HEK293 (cell line): ENCODE measurements around the gene CFAP97D2.
"Not testable (repeated sequence)": the region's sequence is repeated elsewhere in the genome, so short reads cannot be mapped to it uniquely, and the experiment has no call there.

Experiments used
- CTCF ChIA-PET: fragments of 350-600 bp; formaldehyde crosslinking; extraction: SDS; loops from one replicate; lab custom pipeline; 2021; ENCODE audit warnings: antibody characterized with exemption; lab: Yijun Ruan, JAX
- POLR2A ChIA-PET: fragments of 300-600 bp; formaldehyde crosslinking; extraction: SDS; loops from one replicate; lab custom pipeline; 2020; ENCODE audit warnings: antibody characterized with exemption, inconsistent platforms; lab: Yijun Ruan, JAX
- H3K27ac ChIP-seq: fragments of 200-500 bp; sonication (Bioruptor generic); 2 replicates; pipeline ENCODE4 v1.5.1; 2014; ENCODE audit warnings: low read depth, low read length, control low read depth, inconsistent platforms; ENCODE audit errors: extremely low read depth
- H3K36me3 ChIP-seq, 2 experiments: fragments of 200-500 bp in 1 of 2; sonication (Bioruptor generic) in 1 of 2; 1 replicate in 1 of 2; 2 replicates in 1 of 2; pipeline ENCODE4 v1.5.1; 2014 to 2017; ENCODE audit warnings: inconsistent platforms in 2 of 2, low read length in 2 of 2; ENCODE audit not compliant: control insufficient read depth in 2 of 2, insufficient read depth in 1 of 2
- H3K4me1 ChIP-seq: fragments of 200-500 bp; sonication (Bioruptor generic); 2 replicates; pipeline ENCODE4 v1.5.1; 2014; ENCODE audit warnings: mild to moderate bottlenecking, low read length, inconsistent platforms; ENCODE audit not compliant: control insufficient read depth, insufficient read depth
- H3K4me3 ChIP-seq: 2 replicates; pipeline ENCODE4 v1.5.1; 2011; ENCODE audit warnings: low read depth, mild to moderate bottlenecking, control low read depth, low read length, moderate library complexity
- H3K9me3 ChIP-seq: fragments of 200-500 bp; sonication (Bioruptor generic); 2 replicates; pipeline ENCODE4 v1.5.1; 2014; ENCODE audit warnings: low read depth, low read length, inconsistent platforms; ENCODE audit not compliant: control insufficient read depth, insufficient read depth
- HOXA7 ChIP-seq: sonication (generic); formaldehyde crosslinking; IDR thresholded peaks from 2 replicates; pipeline ENCODE4 v1.8.1; 2022; ENCODE audit warnings: missing genetic modification reagents, borderline replicate concordance
- KLF8 ChIP-seq: fragments of 450-650 bp; formaldehyde crosslinking; IDR thresholded peaks from 2 replicates; pipeline ENCODE4 v1.5.1; 2016; ENCODE audit warnings: missing biosample characterization, missing genetic modification characterization
- OSR2 ChIP-seq: fragments of 450-650 bp; formaldehyde crosslinking; IDR thresholded peaks from 2 replicates; pipeline ENCODE4 v1.5.1; 2016; ENCODE audit warnings: missing biosample characterization, missing genetic modification characterization
- ZNF138 ChIP-seq: fragments of 450-650 bp; formaldehyde crosslinking; IDR thresholded peaks from 2 replicates; pipeline ENCODE4 v1.5.1; 2016; ENCODE audit warnings: missing biosample characterization, missing genetic modification characterization, borderline replicate concordance
- ZNF202 ChIP-seq: fragments of 450-650 bp; formaldehyde crosslinking; IDR thresholded peaks from 2 replicates; pipeline ENCODE4 v1.5.1; 2016; ENCODE audit warnings: missing biosample characterization, missing genetic modification characterization, borderline replicate concordance
- ZNF324 ChIP-seq: fragments of 450-650 bp; formaldehyde crosslinking; IDR thresholded peaks from 2 replicates; pipeline ENCODE4 v1.5.1; 2016; ENCODE audit warnings: missing biosample characterization, missing genetic modification characterization
- ZNF341 ChIP-seq: fragments of 450-650 bp; formaldehyde crosslinking; IDR thresholded peaks from 2 replicates; pipeline ENCODE4; 2016; ENCODE audit warnings: low read depth, missing biosample characterization, missing genetic modification characterization
- ZNF404 ChIP-seq: fragments of 450-650 bp; formaldehyde crosslinking; IDR thresholded peaks from 2 replicates; pipeline ENCODE4 v1.5.1; 2017; ENCODE audit warnings: missing biosample characterization, missing genetic modification characterization
- ZNF529 ChIP-seq: fragments of 450-650 bp; formaldehyde crosslinking; IDR thresholded peaks from 2 replicates; pipeline ENCODE4 v1.5.1; 2017; ENCODE audit warnings: missing genetic modification characterization, missing biosample characterization; ENCODE audit not compliant: insufficient replicate concordance
- ZNF747 ChIP-seq: fragments of 450-650 bp; formaldehyde crosslinking; IDR thresholded peaks from 2 replicates; pipeline ENCODE4 v1.5.1; 2016; ENCODE audit warnings: missing biosample characterization, missing genetic modification characterization
- TF ChIP-seq, protein P1 (sequence below): fragments of 450-650 bp; formaldehyde crosslinking; IDR thresholded peaks from 2 replicates; pipeline ENCODE4 v1.5.1; 2017; ENCODE audit warnings: missing biosample characterization, missing genetic modification characterization
- TF ChIP-seq, protein P2 (sequence below): fragments of 450-650 bp; formaldehyde crosslinking; IDR thresholded peaks from 2 replicates; pipeline ENCODE4 v1.5.1; 2016; ENCODE audit warnings: missing biosample characterization, missing genetic modification characterization
- TF ChIP-seq, protein P3 (sequence below): fragments of 450-650 bp; formaldehyde crosslinking; conservative IDR thresholded peaks from 2 replicates; pipeline ENCODE4 v1.5.1; 2016; ENCODE audit warnings: low read depth, missing biosample characterization, missing genetic modification characterization
- TF ChIP-seq, protein P4 (sequence below): fragments of 450-650 bp; formaldehyde crosslinking; IDR thresholded peaks from 2 replicates; pipeline ENCODE4 v1.5.1; 2017; ENCODE audit warnings: missing biosample characterization, missing genetic modification characterization
- TF ChIP-seq, protein P5 (sequence below): fragments of 450-650 bp; formaldehyde crosslinking; IDR thresholded peaks from 2 replicates; pipeline ENCODE4; 2016; ENCODE audit warnings: missing biosample characterization, missing genetic modification characterization

Gene CFAP97D2

DNA sequence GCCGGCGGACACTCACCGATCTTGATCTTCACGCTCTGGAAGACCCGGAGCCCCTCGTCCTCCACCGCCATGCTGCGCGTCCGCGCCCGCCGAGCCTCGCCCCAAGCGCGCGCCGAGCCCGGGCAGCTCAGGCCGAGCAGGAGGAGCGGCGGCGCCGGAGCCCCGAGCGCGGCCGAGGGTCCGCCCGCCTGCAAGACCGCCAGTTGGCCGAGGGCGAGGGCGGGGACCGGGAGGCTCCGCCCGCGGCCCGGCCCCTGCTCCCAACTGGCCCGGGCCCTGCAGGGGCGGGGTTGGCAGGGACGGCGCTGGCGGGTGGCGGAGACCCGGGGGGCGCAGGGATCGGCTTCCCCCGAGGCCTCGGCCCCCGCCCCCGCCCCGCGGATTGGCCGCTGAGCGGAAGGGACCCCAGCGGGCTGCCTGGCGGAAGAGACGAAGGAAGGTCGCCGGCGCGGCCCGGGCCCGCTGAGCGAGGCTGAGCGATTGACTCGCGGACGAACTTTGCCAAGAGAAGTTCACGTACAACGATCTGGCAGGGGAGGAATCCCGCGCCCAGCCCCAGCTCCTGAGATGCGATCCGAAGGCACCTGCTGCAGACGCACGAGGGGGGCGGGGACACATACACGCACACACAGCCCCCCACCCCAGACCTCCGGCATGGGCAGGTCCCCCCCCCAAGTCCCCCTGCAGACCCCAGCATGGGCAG lies 46.5 kb upstream of the CFAP97D2 start, which contains the start of gene RASA3 (continued):
- TF ChIP-seq, protein P1, sequence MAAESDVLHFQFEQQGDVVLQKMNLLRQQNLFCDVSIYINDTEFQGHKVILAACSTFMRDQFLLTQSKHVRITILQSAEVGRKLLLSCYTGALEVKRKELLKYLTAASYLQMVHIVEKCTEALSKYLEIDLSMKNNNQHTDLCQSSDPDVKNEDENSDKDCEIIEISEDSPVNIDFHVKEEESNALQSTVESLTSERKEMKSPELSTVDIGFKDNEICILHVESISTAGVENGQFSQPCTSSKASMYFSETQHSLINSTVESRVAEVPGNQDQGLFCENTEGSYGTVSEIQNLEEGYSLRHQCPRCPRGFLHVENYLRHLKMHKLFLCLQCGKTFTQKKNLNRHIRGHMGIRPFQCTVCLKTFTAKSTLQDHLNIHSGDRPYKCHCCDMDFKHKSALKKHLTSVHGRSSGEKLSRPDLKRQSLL (tag by site-specific recombination) = peak; percentile 18; the same call in 1 of the 2 replicates
- TF ChIP-seq, all 188 proteins: peak for 8

DNA sequence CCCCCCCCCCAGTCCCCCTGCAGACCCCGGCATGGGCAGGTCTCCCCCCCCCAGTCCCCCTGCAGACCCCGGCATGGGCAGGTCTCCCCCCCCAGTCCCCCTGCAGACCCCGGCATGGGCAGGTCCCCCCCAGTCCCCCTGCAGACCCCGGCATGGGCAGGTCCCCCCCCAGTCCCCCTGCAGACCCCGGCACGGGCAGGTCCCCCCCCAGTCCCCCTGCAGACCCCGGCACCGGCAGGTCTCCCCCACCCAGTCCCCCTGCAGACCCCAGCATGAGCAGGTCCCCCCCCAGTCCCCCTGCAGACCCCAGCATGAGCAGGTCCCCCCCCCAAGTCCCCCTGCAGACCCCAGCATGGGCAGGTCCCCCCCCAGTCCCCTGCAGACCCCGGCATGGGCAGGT lies 45.9 kb upstream of the CFAP97D2 start:
- H3K4me3 ChIP-seq, H3K27ac ChIP-seq, H3K36me3 ChIP-seq, H3K4me1 ChIP-seq, H3K9me3 ChIP-seq, POLR2A ChIA-PET, CTCF ChIA-PET: not testable (repeated sequence)

DNA sequence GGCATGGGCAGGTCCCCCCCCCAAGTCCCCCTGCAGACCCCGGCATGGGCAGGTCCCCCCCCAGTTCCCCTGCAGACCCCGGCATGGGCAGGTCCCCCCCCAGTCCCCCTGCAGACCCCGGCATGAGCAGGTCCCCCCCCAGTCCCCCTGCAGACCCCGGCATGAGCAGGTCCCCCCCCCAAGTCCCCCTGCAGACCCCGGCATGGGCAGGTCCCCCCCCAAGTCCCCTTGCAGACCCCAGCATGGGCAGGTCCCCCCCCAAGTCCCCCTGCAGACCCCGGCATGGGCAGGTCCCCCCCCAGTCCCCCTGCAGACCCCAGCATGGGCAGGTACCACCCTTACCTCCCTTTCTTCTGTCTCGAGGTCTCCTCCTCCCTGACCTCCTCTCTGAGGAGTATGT lies 45.5 kb upstream of the CFAP97D2 start:
- H3K9me3 ChIP-seq, POLR2A ChIA-PET, H3K36me3 ChIP-seq, H3K4me3 ChIP-seq, H3K4me1 ChIP-seq, CTCF ChIA-PET, H3K27ac ChIP-seq: not testable (repeated sequence)

DNA sequence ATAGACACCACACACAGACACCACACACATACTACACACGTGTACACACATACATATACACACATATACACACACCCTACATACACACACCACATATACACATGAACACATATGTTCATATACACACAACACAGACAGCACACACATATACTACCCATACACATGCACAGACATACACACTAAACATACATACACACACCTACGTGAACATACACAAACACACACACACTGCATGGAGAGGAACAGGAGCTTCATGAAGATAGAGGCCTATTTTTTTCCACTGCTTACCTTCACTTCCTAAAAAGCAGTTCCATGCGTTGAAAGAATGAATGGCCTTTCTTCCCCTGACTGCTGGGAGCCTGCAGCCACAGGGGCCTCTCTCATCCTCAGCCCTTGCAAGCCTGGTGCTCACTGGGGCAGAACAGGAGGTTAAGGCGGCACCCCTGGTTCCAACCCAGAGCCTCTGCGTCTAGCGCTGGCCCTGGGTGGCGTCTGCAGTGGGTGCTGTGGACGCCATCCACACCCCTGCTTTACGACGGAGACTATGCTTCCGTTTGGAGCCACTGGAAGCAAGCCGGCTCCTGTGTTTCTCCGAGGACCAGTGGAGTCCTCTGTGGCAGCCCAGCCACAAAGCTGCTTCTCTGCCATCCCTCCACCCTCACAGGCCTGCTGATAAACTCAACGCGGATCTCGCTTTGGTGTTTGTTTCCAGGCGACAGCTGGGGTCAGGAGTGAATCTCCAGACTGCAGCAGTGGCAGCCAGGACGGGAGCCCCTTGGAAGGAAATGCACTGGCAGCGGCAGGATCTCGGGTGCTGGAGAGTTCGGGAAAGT lies 44.7 kb upstream of the CFAP97D2 start:
- Histone ChIP-seq H3K36me3 (no peaks in the 10 kb centered on the region), H3K4me1 (no peaks in the 10 kb centered on the region), H3K9me3 (no peaks in the 10 kb centered on the region), H3K27ac (no peak overlapping the region), H3K4me3 (no peak overlapping the region)
- POLR2A ChIA-PET = no interaction called here
- CTCF ChIA-PET = no interaction called here
- no peak for TF ChIP-seq ZNF324 (tag by site-specific recombination)
- no peak for TF ChIP-seq ZNF202 (tag by site-specific recombination)
- TF ChIP-seq, protein P2, sequence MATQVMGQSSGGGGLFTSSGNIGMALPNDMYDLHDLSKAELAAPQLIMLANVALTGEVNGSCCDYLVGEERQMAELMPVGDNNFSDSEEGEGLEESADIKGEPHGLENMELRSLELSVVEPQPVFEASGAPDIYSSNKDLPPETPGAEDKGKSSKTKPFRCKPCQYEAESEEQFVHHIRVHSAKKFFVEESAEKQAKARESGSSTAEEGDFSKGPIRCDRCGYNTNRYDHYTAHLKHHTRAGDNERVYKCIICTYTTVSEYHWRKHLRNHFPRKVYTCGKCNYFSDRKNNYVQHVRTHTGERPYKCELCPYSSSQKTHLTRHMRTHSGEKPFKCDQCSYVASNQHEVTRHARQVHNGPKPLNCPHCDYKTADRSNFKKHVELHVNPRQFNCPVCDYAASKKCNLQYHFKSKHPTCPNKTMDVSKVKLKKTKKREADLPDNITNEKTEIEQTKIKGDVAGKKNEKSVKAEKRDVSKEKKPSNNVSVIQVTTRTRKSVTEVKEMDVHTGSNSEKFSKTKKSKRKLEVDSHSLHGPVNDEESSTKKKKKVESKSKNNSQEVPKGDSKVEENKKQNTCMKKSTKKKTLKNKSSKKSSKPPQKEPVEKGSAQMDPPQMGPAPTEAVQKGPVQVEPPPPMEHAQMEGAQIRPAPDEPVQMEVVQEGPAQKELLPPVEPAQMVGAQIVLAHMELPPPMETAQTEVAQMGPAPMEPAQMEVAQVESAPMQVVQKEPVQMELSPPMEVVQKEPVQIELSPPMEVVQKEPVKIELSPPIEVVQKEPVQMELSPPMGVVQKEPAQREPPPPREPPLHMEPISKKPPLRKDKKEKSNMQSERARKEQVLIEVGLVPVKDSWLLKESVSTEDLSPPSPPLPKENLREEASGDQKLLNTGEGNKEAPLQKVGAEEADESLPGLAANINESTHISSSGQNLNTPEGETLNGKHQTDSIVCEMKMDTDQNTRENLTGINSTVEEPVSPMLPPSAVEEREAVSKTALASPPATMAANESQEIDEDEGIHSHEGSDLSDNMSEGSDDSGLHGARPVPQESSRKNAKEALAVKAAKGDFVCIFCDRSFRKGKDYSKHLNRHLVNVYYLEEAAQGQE (tag by site-specific recombination) = no peak
- TF ChIP-seq ZNF529 (tag by site-specific recombination) = no peak
- TF ChIP-seq OSR2 (tag by site-specific recombination) = peak; percentile 28; the same call in 1 of the 2 replicates
- TF ChIP-seq, protein P3, sequence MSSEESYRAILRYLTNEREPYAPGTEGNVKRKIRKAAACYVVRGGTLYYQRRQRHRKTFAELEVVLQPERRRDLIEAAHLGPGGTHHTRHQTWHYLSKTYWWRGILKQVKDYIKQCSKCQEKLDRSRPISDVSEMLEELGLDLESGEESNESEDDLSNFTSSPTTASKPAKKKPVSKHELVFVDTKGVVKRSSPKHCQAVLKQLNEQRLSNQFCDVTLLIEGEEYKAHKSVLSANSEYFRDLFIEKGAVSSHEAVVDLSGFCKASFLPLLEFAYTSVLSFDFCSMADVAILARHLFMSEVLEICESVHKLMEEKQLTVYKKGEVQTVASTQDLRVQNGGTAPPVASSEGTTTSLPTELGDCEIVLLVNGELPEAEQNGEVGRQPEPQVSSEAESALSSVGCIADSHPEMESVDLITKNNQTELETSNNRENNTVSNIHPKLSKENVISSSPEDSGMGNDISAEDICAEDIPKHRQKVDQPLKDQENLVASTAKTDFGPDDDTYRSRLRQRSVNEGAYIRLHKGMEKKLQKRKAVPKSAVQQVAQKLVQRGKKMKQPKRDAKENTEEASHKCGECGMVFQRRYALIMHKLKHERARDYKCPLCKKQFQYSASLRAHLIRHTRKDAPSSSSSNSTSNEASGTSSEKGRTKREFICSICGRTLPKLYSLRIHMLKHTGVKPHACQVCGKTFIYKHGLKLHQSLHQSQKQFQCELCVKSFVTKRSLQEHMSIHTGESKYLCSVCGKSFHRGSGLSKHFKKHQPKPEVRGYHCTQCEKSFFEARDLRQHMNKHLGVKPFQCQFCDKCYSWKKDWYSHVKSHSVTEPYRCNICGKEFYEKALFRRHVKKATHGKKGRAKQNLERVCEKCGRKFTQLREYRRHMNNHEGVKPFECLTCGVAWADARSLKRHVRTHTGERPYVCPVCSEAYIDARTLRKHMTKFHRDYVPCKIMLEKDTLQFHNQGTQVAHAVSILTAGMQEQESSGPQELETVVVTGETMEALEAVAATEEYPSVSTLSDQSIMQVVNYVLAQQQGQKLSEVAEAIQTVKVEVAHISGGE = no peak
- no peak for TF ChIP-seq ZNF138 (tag by site-specific recombination)
- TF ChIP-seq ZNF747 (tag by site-specific recombination) = no peak
- TF ChIP-seq ZNF404 = no peak
- no peak for TF ChIP-seq HOXA7 (CRISPR knock-in tag)
- TF ChIP-seq KLF8 (tag by site-specific recombination) = no peak
- TF ChIP-seq, protein P4, sequence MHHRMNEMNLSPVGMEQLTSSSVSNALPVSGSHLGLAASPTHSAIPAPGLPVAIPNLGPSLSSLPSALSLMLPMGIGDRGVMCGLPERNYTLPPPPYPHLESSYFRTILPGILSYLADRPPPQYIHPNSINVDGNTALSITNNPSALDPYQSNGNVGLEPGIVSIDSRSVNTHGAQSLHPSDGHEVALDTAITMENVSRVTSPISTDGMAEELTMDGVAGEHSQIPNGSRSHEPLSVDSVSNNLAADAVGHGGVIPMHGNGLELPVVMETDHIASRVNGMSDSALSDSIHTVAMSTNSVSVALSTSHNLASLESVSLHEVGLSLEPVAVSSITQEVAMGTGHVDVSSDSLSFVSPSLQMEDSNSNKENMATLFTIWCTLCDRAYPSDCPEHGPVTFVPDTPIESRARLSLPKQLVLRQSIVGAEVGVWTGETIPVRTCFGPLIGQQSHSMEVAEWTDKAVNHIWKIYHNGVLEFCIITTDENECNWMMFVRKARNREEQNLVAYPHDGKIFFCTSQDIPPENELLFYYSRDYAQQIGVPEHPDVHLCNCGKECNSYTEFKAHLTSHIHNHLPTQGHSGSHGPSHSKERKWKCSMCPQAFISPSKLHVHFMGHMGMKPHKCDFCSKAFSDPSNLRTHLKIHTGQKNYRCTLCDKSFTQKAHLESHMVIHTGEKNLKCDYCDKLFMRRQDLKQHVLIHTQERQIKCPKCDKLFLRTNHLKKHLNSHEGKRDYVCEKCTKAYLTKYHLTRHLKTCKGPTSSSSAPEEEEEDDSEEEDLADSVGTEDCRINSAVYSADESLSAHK (tag by site-specific recombination) = no peak
- TF ChIP-seq, protein P5, sequence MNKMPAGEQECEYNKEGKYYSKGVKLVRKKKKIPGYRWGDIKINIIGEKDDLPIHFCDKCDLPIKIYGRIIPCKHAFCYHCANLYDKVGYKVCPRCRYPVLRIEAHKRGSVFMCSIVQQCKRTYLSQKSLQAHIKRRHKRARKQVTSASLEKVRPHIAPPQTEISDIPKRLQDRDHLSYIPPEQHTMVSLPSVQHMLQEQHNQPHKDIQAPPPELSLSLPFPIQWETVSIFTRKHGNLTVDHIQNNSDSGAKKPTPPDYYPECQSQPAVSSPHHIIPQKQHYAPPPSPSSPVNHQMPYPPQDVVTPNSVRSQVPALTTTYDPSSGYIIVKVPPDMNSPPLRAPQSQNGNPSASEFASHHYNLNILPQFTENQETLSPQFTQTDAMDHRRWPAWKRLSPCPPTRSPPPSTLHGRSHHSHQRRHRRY = no peak
- TF ChIP-seq ZNF341 (tag by site-specific recombination) = no peak
